Neural cell (in vitro differentiated cells): Measurements from ENCODE around the gene FAM209A.

Experiments
- EZH2 ChIP-seq: fragments of 200-600, 300-800 bp; shearing (Covaris generic), sonication (generic); IDR thresholded peaks from 2 replicates; pipeline ENCODE4 v1.6.1; 2014; ENCODE audit warnings: antibody characterized with exemption, low read length, borderline replicate concordance, mild to moderate bottlenecking; ENCODE audit not compliant: insufficient read depth, poor library complexity, severe bottlenecking
- MXI1 ChIP-seq: fragments of 450-650 bp; conservative IDR thresholded peaks from 2 replicates; pipeline ENCODE4 v1.6.1; 2014; ENCODE audit warnings: antibody characterized with exemption, mild to moderate bottlenecking; ENCODE audit not compliant: poor library complexity, severe bottlenecking
- POLR2AphosphoS5 ChIP-seq: IDR thresholded peaks from 2 replicates; pipeline ENCODE4 v1.6.1; 2012
- RAD21 ChIP-seq: fragments of 450-650 bp; conservative IDR thresholded peaks from 2 replicates; pipeline ENCODE4 v1.6.1; 2014; ENCODE audit warnings: antibody characterized with exemption, mild to moderate bottlenecking, moderate library complexity
- SMC3 ChIP-seq: fragments of 450-650 bp; conservative IDR thresholded peaks from 2 replicates; pipeline ENCODE4 v1.6.1; 2014; ENCODE audit warnings: antibody characterized with exemption, mild to moderate bottlenecking, moderate library complexity; ENCODE audit not compliant: poor library complexity
- TAF1 ChIP-seq: IDR thresholded peaks from 2 replicates; pipeline ENCODE4 v1.6.1; 2012; ENCODE audit warnings: low read depth
- TF ChIP-seq, protein P1 (sequence below): fragments of 450-650 bp; IDR thresholded peaks from 2 replicates; pipeline ENCODE4 v1.5.1; 2014; ENCODE audit warnings: antibody characterized with exemption, mild to moderate bottlenecking, moderate library complexity; ENCODE audit not compliant: poor library complexity, severe bottlenecking
- TF ChIP-seq, protein P2 (sequence below): IDR thresholded peaks from 2 replicates; pipeline ENCODE4 v1.6.1; 2012; ENCODE audit warnings: borderline replicate concordance

- TF ChIP-seq, protein P1, sequence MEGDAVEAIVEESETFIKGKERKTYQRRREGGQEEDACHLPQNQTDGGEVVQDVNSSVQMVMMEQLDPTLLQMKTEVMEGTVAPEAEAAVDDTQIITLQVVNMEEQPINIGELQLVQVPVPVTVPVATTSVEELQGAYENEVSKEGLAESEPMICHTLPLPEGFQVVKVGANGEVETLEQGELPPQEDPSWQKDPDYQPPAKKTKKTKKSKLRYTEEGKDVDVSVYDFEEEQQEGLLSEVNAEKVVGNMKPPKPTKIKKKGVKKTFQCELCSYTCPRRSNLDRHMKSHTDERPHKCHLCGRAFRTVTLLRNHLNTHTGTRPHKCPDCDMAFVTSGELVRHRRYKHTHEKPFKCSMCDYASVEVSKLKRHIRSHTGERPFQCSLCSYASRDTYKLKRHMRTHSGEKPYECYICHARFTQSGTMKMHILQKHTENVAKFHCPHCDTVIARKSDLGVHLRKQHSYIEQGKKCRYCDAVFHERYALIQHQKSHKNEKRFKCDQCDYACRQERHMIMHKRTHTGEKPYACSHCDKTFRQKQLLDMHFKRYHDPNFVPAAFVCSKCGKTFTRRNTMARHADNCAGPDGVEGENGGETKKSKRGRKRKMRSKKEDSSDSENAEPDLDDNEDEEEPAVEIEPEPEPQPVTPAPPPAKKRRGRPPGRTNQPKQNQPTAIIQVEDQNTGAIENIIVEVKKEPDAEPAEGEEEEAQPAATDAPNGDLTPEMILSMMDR, result no peak
- TF ChIP-seq SMC3, result no peak
- no peak for TF ChIP-seq EZH2
- TF ChIP-seq RAD21, result no peak
- TF ChIP-seq TAF1, result no peak
- no peak for TF ChIP-seq MXI1
- TF ChIP-seq POLR2AphosphoS5, result no peak
- TF ChIP-seq, protein P2, sequence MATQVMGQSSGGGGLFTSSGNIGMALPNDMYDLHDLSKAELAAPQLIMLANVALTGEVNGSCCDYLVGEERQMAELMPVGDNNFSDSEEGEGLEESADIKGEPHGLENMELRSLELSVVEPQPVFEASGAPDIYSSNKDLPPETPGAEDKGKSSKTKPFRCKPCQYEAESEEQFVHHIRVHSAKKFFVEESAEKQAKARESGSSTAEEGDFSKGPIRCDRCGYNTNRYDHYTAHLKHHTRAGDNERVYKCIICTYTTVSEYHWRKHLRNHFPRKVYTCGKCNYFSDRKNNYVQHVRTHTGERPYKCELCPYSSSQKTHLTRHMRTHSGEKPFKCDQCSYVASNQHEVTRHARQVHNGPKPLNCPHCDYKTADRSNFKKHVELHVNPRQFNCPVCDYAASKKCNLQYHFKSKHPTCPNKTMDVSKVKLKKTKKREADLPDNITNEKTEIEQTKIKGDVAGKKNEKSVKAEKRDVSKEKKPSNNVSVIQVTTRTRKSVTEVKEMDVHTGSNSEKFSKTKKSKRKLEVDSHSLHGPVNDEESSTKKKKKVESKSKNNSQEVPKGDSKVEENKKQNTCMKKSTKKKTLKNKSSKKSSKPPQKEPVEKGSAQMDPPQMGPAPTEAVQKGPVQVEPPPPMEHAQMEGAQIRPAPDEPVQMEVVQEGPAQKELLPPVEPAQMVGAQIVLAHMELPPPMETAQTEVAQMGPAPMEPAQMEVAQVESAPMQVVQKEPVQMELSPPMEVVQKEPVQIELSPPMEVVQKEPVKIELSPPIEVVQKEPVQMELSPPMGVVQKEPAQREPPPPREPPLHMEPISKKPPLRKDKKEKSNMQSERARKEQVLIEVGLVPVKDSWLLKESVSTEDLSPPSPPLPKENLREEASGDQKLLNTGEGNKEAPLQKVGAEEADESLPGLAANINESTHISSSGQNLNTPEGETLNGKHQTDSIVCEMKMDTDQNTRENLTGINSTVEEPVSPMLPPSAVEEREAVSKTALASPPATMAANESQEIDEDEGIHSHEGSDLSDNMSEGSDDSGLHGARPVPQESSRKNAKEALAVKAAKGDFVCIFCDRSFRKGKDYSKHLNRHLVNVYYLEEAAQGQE, result no peak
Measured at GRCh38 chr20:56516631-56517030, 7.9 kb upstream of the FAM209A start.
